ENCODE results near the gene PROSER3. TPM values are rescaled to one million over a fixed set of nuclear protein-coding genes. Genes with fewer than 3 reads are reported as not detected.
A peak's percentile ranks its signal among the peaks of the same experiment; 100 is the strongest.

PROSER3 gene
- polyA plus RNA-seq, 3 donors from 2014 or later, result 1.2 to 7.8 (median 2.2) TPM

GRCh38 chr19:35784503-35785338 lies 26.7 kb downstream of the PROSER3 start:
- Mint-ChIP-seq H3K9me3 (no peaks in the 10 kb centered on the region), H3K4me1 (peaks cover 6 to 10% of the 10 kb centered on the region in 2 donors), H3K27me3 (ENCODE audit: low read depth in 3 of 3) (peaks cover 0 to 1% (median 0%) of the 10 kb centered on the region in 3 donors), H3K36me3 (peaks cover 0 to 6% (median 6%) of the 10 kb centered on the region in 3 donors), H3K4me3 (no peak overlapping the region), H3K27ac (no peak overlapping the region)
- DNase-seq, result no peak

- Mint-ChIP-seq H3K27me3 (ENCODE audit: low read depth in 3 of 3) (peaks cover 0 to 1% (median 0%) of the 10 kb centered on the region in 3 donors), H3K27ac (no peak overlapping the region), H3K4me3 (no peak overlapping the region), H3K36me3 (peaks cover 0 to 6% (median 6%) of the 10 kb centered on the region in 3 donors), H3K4me1 (peaks cover 6 to 10% of the 10 kb centered on the region in 2 donors), H3K9me3 (no peaks in the 10 kb centered on the region)
- DNase-seq, result no peak
These were observed 27.3 kb downstream of the PROSER3 start for GRCh38 chr19:35785339-35785627.

GRCh38 chr19:35786299-35787160 lies 28.6 kb downstream of the PROSER3 start:
- Mint-ChIP-seq H3K4me3 (no peak overlapping the region), H3K9me3 (no peaks in the 10 kb centered on the region), H3K4me1 (peaks cover 6 to 10% of the 10 kb centered on the region in 2 donors), H3K36me3 (peaks cover 0 to 6% (median 1%) of the 10 kb centered on the region in 3 donors), H3K27me3 (ENCODE audit: low read depth in 3 of 3) (no peaks in the 10 kb centered on the region), H3K27ac (no peak overlapping the region)
- DNase-seq, result no peak

GRCh38 chr19:35787227-35787799 lies 29.3 kb downstream of the PROSER3 start:
- Mint-ChIP-seq H3K27ac (no peak overlapping the region), H3K4me1 (peaks cover 6 to 10% of the 10 kb centered on the region in 2 donors)

GRCh38 chr19:35788205-35788960 lies 30.4 kb downstream of the PROSER3 start:
- Mint-ChIP-seq H3K4me3 (no peak overlapping the region), H3K27me3 (ENCODE audit: low read depth in 3 of 3) (peaks cover 0 to 2% (median 0%) of the 10 kb centered on the region in 3 donors), H3K9me3 (no peaks in the 10 kb centered on the region), H3K4me1 (peaks cover 3 to 4% of the 10 kb centered on the region in 2 donors), H3K36me3 (no peaks in the 10 kb centered on the region), H3K27ac (peak overlapping the region in 3 of 6 donors; percentile 20 to 34 (median 31))
- DNase-seq, result no peak

More at GRCh38 chr19:35787227-35787799, 29.3 kb downstream of the PROSER3 start:
- no peak for DNase-seq
- Mint-ChIP-seq H3K36me3 (peaks cover 0 to 6% (median 0%) of the 10 kb centered on the region in 3 donors), H3K4me3 (no peak overlapping the region), H3K27me3 (ENCODE audit: low read depth in 3 of 3) (no peaks in the 10 kb centered on the region), H3K9me3 (no peaks in the 10 kb centered on the region)

GRCh38 chr19:35789195-35789977 lies 31.4 kb downstream of the PROSER3 start:
- no peak overlapping the region for H3K4me3 Mint-ChIP-seq
- H3K4me1 Mint-ChIP-seq, result no peaks in the 10 kb centered on the region
- H3K9me3 Mint-ChIP-seq, result no peaks in the 10 kb centered on the region
- H3K36me3 Mint-ChIP-seq, result no peaks in the 10 kb centered on the region
- H3K27me3 Mint-ChIP-seq (ENCODE audit: low read depth in 3 of 3), result peaks cover 0 to 2% (median 0%) of the 10 kb centered on the region in 3 donors
- no peak overlapping the region for H3K27ac Mint-ChIP-seq
- no peak for DNase-seq

- H3K4me3 Mint-ChIP-seq, result no peak overlapping the region
- DNase-seq, result no peak
- H3K9me3 Mint-ChIP-seq, result no peaks in the 10 kb centered on the region
- H3K36me3 Mint-ChIP-seq, result no peaks in the 10 kb centered on the region
- H3K27ac Mint-ChIP-seq, result no peak overlapping the region
- H3K4me1 Mint-ChIP-seq, result no peaks in the 10 kb centered on the region
- peaks cover 0 to 2% (median 0%) of the 10 kb centered on the region in 3 donors for H3K27me3 Mint-ChIP-seq (ENCODE audit: low read depth in 3 of 3)
These were observed 32.3 kb downstream of the PROSER3 start for GRCh38 chr19:35789978-35790944.

- H3K4me1 Mint-ChIP-seq, result no peaks in the 10 kb centered on the region
- H3K9me3 Mint-ChIP-seq, result no peaks in the 10 kb centered on the region
- DNase-seq, result no peak
- no peak overlapping the region for H3K4me3 Mint-ChIP-seq
- no peak overlapping the region for H3K27ac Mint-ChIP-seq
- H3K36me3 Mint-ChIP-seq, result no peaks in the 10 kb centered on the region
- H3K27me3 Mint-ChIP-seq (ENCODE audit: low read depth in 3 of 3), result peaks cover 0 to 4% (median 0%) of the 10 kb centered on the region in 3 donors
These were observed 33.2 kb downstream of the PROSER3 start for GRCh38 chr19:35790981-35791813.

GRCh38 chr19:35791814-35792279 lies 33.9 kb downstream of the PROSER3 start:
- no peaks in the 10 kb centered on the region for H3K4me1 Mint-ChIP-seq
- H3K36me3 Mint-ChIP-seq, result no peaks in the 10 kb centered on the region

GRCh38 chr19:35792312-35792711 lies 34.3 kb downstream of the PROSER3 start:
- Mint-ChIP-seq H3K4me1 (peaks cover 0 to 2% of the 10 kb centered on the region in 2 donors), H3K27ac (no peak overlapping the region), H3K9me3 (no peaks in the 10 kb centered on the region), H3K36me3 (no peaks in the 10 kb centered on the region), H3K4me3 (no peak overlapping the region), H3K27me3 (ENCODE audit: low read depth in 3 of 3) (peaks cover 3 to 4% (median 3%) of the 10 kb centered on the region in 3 donors)
- no peak for DNase-seq

More at GRCh38 chr19:35791814-35792279, 33.9 kb downstream of the PROSER3 start:
- H3K9me3 Mint-ChIP-seq, result no peaks in the 10 kb centered on the region
- H3K27me3 Mint-ChIP-seq (ENCODE audit: low read depth in 3 of 3), result peaks cover under 1 to 4% (median 2%) of the 10 kb centered on the region in 3 donors
- no peak for DNase-seq
- H3K27ac Mint-ChIP-seq, result no peak overlapping the region
- no peak overlapping the region for H3K4me3 Mint-ChIP-seq

GRCh38 chr19:35792888-35793287 lies 34.9 kb downstream of the PROSER3 start:
- Mint-ChIP-seq H3K4me3 (no peak overlapping the region), H3K27me3 (ENCODE audit: low read depth in 3 of 3) (peaks cover 3 to 4% (median 3%) of the 10 kb centered on the region in 3 donors), H3K9me3 (no peaks in the 10 kb centered on the region), H3K4me1 (peaks cover 0 to 4% of the 10 kb centered on the region in 2 donors), H3K27ac (no peak overlapping the region), H3K36me3 (no peaks in the 10 kb centered on the region)
- DNase-seq, result no peak

Data from immature natural killer cell (primary cell).